ENCODE data around the gene ZNF672. TPM values are rescaled to one million over a fixed set of nuclear protein-coding genes. Genes with fewer than 3 reads are reported as not detected.
"Not testable (repeated sequence)": the region's sequence is repeated elsewhere in the genome, so short reads cannot be mapped to it uniquely, and the experiment has no call there.

The ZNF672 gene
- total and polyA plus RNA-seq, 2 of the 13 experiments (the other 11 are each of a cell fraction or from before 2014, with no cell fraction given) = 17.2 to 22.9 TPM

DNA sequence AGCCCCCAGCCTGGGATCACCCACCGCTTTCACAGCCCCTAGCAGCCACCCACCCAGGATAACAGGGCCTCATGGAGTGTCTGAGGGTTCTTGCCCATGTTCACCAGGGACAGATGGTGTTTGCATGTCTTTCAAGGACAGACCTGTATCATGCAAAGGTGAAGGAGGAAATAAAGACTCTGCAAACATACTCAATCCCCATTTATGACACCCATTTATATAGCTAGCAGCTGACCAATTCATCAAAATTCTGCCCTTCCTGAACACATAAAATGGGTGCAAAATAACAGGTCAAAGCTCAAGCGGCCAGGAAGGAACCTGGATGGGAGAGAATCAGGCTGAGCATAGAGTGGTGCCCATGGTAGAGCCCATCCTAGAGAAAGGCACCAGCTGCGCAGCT is 49.7 kb upstream of the ZNF672 start:
- no peak overlapping the region for H3K4me2 ChIP-seq (ENCODE audit: low read depth, low read length)
- POLR2A ChIA-PET = no interaction called here
- H3K36me3 ChIP-seq (replicated peaks in 1 of 2; ENCODE audit: control insufficient read depth in 1 of 2, insufficient read depth in 2 of 2, low read length in 2 of 2) = no peaks in the 10 kb centered on the region
- no peak for ATAC-seq
- 24% methylated on average over 3 of the region's 3 CpGs for WGBS (ENCODE audit: low lambda C conversion rate)
- BruUV-seq (replicated peaks) = no TSS peak
- no peak overlapping the region for H2AFZ ChIP-seq (ENCODE audit: low read length)
- H3K9me3 ChIP-seq (ENCODE audit: low read length) = no peaks in the 10 kb centered on the region
- CTCF ChIA-PET (ENCODE audit: low intra/inter-chr PET ratio, low total read pairs) = no interaction called here
- no peaks in the 10 kb centered on the region; a peak in 1 of 5 replicates for H3K27me3 ChIP-seq (ENCODE audit: control insufficient read depth in 1 of 2, insufficient read depth in 2 of 2, low read length in 2 of 2)
- H3K27ac ChIP-seq (ENCODE audit: extremely low read length, insufficient read depth, low read length) = no peak overlapping the region
- TF ChIP-seq KLF11 (CRISPR knock-in tag; IDR thresholded peaks at IDR 0.05) = no peak
- TF ChIP-seq, protein P1, sequence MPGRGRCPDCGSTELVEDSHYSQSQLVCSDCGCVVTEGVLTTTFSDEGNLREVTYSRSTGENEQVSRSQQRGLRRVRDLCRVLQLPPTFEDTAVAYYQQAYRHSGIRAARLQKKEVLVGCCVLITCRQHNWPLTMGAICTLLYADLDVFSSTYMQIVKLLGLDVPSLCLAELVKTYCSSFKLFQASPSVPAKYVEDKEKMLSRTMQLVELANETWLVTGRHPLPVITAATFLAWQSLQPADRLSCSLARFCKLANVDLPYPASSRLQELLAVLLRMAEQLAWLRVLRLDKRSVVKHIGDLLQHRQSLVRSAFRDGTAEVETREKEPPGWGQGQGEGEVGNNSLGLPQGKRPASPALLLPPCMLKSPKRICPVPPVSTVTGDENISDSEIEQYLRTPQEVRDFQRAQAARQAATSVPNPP (CRISPR knock-in tag; IDR thresholded peaks at IDR 0.05) = no peak
- TF ChIP-seq SMARCC2 (IDR thresholded peaks at IDR 0.05) = no peak
- no peak for TF ChIP-seq TBP (CRISPR knock-in tag; IDR thresholded peaks at IDR 0.05)
- no peak for TF ChIP-seq ZNF557 (CRISPR knock-in tag; IDR thresholded peaks at IDR 0.05)
- no peak for TF ChIP-seq BRCA1 (CRISPR knock-in tag; IDR thresholded peaks at IDR 0.05)
- no peak for TF ChIP-seq ZNF569 (CRISPR knock-in tag; IDR thresholded peaks at IDR 0.05; ENCODE audit: borderline replicate concordance)
- TF ChIP-seq KAT2B (IDR thresholded peaks at IDR 0.05; ENCODE audit: borderline replicate concordance, low read depth, low read length) = no peak
- no peak for TF ChIP-seq MXI1 (IDR thresholded peaks at IDR 0.05; ENCODE audit: borderline replicate concordance, low read depth, low read length)
- TF ChIP-seq ZNF543 (CRISPR knock-in tag; IDR thresholded peaks at IDR 0.05) = no peak
- in situ Hi-C loops (cut with HindIII; ENCODE audit: extremely low pct_ligation_motif_present, low pct_unique_long_range_greater_than_20kb) (no loop called here), intact Hi-C loops (cut with micrococcal nuclease; ENCODE audit: unreplicated experiment) (no loop called here)
- FAIRE-seq = no peak
- no peaks in the 10 kb centered on the region for H4K20me1 ChIP-seq (ENCODE audit: insufficient read depth, low read length)
- 0 out of 2 replicates have a peak, but pooled peaks cover 4% of the 10 kb centered on the region for H3K4me1 ChIP-seq (ENCODE audit: insufficient read depth, low read length)
- DNase-seq (ENCODE audit: low spot score) = no peak
- no peak overlapping the region for H3K9ac ChIP-seq (ENCODE audit: insufficient read depth, low read depth, low read length)
- H3K79me2 ChIP-seq (ENCODE audit: insufficient read depth, low read length) = no peaks in the 10 kb centered on the region
- H3K4me3 ChIP-seq (replicated peaks in 1 of 3; ENCODE audit: insufficient read depth in 1 of 3, low read depth in 2 of 3, low read length in 3 of 3) = no peak overlapping the region

DNA sequence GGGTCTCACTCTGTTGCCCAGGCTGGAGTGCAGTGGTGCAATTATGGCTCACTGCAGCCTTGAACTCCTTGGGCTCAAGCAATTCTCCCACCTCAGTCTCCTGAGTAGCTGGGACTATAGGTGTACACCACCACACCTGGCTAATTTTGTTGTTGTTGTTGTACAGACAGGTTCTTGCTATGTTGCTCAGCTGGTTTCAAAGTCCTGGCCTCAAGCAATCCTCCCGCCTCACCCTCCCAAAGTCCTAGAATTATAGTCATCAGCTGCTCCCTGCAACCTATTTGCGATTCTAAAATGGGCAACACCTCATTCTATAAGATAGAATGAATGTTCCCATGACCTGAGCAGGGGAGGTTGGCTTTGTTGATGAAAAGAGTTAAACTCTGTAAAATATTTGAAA is 48.7 kb upstream of the ZNF672 start:
- H4K20me1 ChIP-seq (ENCODE audit: insufficient read depth, low read length); intact Hi-C loops (cut with micrococcal nuclease; ENCODE audit: unreplicated experiment); ATAC-seq; FAIRE-seq; CTCF ChIA-PET (ENCODE audit: low intra/inter-chr PET ratio, low total read pairs); H3K36me3 ChIP-seq (replicated peaks in 1 of 2; ENCODE audit: control insufficient read depth in 1 of 2, insufficient read depth in 2 of 2, low read length in 2 of 2); H3K9me3 ChIP-seq (ENCODE audit: low read length); H3K79me2 ChIP-seq (ENCODE audit: insufficient read depth, low read length); in situ Hi-C loops (cut with HindIII; ENCODE audit: extremely low pct_ligation_motif_present, low pct_unique_long_range_greater_than_20kb); H3K4me2 ChIP-seq (ENCODE audit: low read depth, low read length); DNase-seq (ENCODE audit: low spot score); H3K9ac ChIP-seq (ENCODE audit: insufficient read depth, low read depth, low read length); H2AFZ ChIP-seq (ENCODE audit: low read length); H3K4me3 ChIP-seq (replicated peaks in 1 of 3; ENCODE audit: insufficient read depth in 1 of 3, low read depth in 2 of 3, low read length in 3 of 3); H3K27me3 ChIP-seq (ENCODE audit: control insufficient read depth in 1 of 2, insufficient read depth in 2 of 2, low read length in 2 of 2); H3K4me1 ChIP-seq (ENCODE audit: insufficient read depth, low read length); POLR2A ChIA-PET; H3K27ac ChIP-seq (ENCODE audit: extremely low read length, insufficient read depth, low read length); BruUV-seq (replicated peaks): not testable (repeated sequence)
- 17% methylated on average over 2 of the region's 2 CpGs for WGBS (ENCODE audit: low lambda C conversion rate)

Measured in HepG2 (cell line).